GM18505 (cell line): ENCODE data around the gene CD151.

ENCODE experiments used
- ATAC-seq: cut with Tn5 transposase; IDR thresholded peaks from one replicate; pipeline ENCODE4 v1.9.1; 2021; ENCODE audit not compliant: unreplicated experiment
- POLR2A ChIP-seq: IDR thresholded peaks from 4 replicates; pipeline ENCODE4 v1.6.1; 2011; ENCODE audit warnings: borderline replicate concordance; ENCODE audit not compliant: insufficient read depth, insufficient read length; ENCODE audit errors: extremely low read depth

CD151 gene

DNA sequence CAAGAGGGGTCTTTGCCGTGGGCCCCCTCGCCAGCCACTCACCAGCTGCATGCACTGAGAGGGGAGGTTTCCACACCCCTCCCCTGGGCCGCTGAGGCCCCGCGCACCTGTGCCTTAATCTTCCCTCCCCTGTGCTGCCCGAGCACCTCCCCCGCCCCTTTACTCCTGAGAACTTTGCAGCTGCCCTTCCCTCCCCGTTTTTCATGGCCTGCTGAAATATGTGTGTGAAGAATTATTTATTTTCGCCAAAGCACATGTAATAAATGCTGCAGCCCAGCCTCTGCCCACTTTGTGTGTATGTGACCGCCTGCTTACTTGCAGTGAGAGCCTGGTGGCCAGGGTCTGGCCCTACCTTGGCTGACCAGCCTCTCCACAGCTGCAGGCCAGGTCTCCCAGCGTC is 7.8 kb upstream of the CD151 start:
- TF ChIP-seq POLR2A, result no peak
- no peak for ATAC-seq

DNA sequence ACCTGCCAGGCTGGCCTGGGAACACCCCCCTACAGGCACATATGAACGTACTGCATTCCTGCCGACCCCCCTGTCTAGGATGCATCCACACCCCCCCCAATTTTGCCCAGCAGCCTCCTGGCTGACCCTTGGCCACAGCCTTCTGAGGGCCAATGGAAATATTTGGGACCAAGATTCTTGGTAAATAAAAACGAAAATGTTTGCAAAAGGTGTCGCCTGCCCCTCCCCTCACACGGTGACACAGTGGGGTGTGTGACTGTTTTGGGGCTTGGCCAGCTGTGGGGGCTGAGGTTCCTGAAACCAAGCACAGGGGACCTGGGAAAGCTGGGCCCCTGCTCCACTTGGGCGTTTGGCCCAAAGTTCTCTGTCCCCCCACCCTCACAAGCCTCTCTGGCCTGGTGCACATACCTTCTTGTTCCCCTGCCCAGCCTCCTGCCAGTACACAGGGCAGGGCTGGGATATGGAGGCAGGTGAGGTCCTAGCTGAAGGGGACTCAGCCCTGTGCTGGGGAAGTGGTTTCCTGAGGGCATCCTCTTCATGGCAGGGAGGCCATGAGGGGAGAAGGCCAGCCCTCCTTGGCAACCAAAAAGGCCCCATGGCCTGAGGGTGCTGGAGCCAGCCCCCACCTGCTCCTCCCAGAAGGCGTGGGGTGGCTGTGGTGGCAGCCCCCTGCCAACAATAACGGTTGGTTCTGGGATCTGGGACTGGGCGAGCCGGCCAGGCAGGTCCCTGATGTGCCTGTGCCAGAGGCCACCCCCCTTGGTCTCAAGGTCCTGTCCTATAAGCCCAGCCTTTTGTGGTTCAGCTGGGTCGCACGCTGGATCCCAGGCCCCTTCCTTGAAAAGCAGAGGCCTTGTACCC is 7.2 kb upstream of the CD151 start:
- TF ChIP-seq POLR2A, result no peak
- ATAC-seq, result no peak

DNA sequence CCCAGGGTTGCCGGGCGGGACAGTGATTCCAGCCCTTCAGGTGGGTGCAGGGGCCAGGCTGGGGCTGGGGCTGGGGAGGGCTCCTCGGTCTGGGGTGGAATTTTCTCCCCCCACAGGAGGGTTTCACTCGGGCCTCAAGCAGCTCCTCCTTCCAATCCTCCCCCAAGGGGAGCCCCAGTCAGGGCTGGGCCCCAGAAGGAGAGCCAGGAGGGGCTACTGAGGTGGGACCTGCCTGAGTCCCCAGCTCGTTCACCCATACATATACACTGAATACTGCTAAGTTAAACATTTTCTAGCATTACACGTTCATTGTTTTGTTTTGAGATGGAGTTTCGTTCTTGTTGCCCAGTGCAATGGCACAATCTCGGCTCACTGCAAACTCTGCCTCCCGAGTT is 6.5 kb upstream of the CD151 start:
- ATAC-seq, result no peak
- TF ChIP-seq POLR2A, result no peak

DNA sequence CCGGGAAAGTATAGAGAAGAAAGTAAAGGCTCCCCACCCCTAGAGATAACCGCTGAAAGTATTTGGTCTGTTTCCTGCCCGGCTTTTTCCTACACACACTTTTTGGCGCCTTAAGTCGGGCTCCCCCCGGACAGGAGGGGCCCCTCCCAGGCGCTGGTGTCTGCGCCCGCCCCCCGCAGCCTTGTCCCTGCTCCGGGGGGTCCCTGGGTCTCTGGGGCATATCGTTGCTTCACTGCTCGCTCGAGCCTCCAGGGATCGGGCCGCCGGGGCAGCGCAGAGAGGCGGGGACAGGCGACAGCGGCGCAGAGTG is 6.0 kb upstream of the CD151 start:
- TF ChIP-seq POLR2A, result no peak
- ATAC-seq, result no peak

DNA sequence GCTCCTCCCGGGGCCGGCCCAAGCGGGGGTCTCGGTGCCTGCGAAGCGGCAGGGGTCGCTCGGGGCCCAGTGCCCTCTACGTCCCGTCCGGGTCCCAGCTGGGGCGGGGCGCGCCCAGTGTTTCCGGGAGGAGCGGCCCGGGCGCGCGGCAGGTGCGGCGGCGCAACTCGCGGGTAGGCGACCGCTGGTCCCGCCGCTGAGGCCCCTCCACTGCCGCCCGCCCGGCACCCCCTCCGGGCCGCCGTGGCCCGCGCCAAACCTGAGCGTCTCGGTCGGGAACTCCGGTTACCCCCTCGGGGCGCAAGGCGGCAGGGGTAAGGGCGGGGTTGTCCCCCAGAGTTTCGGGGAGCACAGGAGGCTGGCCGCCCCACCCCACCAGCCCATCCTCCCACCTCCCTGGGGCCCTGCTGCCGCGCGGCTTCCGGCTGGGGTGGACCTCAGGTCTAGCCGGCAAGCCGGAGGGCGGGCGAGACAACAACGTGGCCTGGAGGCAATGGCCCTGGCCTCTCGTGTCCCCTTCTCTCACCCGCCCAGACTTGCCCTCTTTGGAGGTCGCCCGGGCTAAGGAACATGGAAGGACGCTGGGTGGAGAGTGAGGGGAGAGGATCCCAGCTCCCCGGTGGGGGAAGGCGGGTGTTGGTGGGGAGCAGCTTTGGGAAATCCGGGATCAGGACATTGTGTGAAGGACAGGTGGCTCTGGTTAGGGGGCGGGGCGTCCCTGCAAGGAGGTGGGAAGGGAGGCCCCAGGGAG is 5.4 kb upstream of the CD151 start:
- no peak for ATAC-seq
- TF ChIP-seq POLR2A, result no peak

DNA sequence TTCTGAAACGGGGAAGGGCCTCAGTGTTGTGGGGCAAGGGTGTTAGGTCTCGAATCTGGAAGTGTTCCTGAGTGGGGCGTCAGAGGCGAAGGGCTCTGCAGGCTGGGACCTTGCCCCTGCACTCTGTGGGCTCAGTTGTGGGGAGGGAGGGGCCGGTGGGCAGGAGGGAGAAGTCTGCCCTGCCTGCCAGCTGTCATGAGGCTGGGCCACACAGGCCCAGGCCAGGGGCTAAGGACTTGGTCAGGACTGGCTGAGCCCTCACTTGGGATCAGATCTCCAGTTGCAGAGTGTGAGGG is 4.9 kb upstream of the CD151 start, which contains the start of gene CRACR2B:
TSS of gene CRACR2B (plus strand) at position 23 of the 296 bp plus-strand sequence. CDS start 689 bp downstream, outside the sequence.
- ATAC-seq, result no peak
- TF ChIP-seq POLR2A, result no peak

DNA sequence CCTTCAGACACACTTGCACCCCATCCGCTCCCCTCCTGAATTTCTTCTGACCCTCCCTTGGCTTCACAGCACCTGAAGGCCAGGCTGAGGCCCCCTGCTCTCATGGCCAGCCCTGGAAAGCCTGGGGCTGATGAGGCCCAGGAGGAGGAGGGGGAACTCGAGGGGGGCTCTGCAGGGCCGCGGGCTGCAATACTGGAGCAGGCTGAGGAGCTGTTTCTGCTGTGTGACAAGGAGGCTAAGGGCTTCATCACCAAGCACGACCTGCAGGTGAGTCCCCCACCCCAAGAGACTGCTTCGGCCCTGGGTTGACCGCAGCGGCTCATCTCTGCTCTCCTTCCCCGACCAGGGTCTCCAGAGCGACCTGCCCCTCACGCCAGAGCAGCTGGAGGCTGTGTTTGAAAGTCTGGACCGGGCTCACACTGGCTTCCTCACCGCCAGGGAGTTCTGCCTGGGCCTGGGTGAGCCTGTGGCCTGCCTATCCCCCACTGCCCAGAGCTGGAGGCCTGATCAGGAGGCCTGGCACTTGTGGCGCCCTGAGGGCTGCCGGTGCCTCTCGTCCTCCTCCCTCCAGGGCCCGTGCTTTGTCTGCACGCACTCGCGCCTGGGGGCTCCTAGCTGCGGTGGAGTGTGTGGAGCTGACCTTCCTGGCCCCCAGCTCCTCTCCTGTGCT is 4.1 kb upstream of the CD151 start:
- ATAC-seq, result no peak
- TF ChIP-seq POLR2A, result no peak

DNA sequence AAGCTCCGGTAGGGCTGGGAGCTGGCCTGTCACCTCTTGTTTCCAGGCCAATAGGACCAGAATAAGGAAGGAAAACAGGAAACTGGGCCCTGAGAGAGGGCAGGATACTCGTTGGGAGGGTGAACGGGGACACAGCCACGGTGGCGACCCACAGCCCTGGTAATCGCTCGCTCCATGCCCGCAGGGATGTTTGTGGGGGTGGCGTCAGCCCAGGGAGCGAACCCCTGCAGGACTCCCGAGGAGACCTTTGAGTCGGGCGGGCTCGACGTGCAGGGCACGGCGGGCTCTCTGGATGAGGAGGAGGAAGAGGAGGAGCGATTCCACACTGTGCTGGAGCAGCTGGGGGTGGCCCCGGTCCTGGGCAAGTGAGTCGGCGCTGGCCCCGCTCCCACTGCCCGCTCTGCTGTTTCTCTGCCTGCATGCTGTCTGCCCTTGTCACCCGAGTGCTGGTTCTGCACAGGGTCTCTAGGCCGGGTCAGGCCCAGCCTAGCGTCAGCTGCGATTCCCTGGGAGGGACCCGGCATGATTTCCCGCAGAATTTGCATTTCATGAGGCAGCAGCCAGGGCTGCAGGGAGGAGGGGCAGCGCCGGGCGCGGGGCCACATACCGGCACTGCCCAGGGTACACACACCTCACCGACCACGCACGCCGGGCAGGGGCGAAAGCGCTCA is 3.4 kb upstream of the CD151 start:
- ATAC-seq, result no peak

DNA sequence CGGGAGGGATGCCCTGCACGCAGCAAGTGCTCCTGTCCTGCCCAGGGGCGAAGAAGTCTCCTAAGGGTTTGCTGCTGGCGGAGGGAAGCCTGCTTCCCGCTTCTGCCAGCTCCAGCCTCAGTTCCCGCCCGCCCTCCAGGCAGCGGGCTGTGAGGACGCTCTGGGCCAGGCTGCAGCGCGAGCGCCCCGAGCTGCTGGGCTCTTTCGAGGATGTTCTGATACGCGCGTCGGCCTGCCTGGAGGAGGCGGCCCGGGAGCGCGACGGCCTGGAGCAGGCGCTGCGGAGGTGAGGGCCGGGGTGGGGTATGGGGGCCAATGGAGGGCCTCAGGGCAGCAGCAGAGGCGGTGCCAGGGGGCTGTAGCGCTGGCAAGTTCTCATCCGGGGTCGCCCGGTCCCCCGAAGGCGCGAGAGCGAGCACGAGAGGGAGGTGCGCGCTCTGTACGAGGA is 2.9 kb upstream of the CD151 start:
- ATAC-seq, result no peak
- TF ChIP-seq POLR2A, result no peak

More for the DNA sequence above, 3.4 kb upstream of the CD151 start:
- TF ChIP-seq POLR2A, result no peak

DNA sequence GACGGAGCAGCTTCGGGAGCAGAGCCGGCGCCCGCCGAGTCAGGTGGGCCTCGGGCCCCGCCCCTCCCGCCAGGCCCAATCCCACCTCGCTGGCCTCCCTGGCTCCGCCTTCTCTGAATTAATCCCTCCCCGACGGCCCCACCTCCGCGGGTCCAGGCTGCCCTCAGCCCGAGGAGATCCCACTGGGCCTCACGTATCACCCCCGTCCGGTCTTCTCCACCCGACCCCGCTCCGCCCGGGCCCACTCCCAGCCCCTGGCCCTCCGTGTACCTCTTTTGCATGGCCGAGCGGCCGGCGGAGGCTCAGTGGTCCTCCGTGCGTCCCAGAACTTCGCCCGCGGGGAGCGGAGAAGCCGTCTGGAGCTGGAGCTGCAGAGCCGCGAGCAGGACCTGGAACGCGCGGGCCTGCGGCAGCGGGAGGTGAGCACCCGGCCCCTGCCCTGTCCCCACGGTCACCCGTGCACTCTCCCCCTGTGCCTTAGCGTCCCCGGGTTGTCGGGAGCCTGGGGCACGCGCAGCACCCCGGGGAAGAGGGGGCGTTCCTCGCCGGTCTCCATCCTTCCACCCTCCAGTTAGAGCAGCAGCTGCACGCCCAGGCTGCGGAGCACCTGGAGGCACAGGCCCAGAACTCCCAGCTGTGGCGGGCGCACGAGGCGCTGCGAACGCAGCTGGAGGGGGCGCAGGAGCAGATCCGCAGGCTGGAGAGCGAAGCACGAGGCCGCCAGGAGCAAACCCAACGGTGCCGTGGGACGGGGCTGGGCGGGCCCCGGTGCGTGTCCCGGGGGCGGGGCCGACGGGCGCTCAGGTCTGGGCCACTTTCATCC is 2.2 kb upstream of the CD151 start:
- ATAC-seq, result no peak
- TF ChIP-seq POLR2A, result no peak

DNA sequence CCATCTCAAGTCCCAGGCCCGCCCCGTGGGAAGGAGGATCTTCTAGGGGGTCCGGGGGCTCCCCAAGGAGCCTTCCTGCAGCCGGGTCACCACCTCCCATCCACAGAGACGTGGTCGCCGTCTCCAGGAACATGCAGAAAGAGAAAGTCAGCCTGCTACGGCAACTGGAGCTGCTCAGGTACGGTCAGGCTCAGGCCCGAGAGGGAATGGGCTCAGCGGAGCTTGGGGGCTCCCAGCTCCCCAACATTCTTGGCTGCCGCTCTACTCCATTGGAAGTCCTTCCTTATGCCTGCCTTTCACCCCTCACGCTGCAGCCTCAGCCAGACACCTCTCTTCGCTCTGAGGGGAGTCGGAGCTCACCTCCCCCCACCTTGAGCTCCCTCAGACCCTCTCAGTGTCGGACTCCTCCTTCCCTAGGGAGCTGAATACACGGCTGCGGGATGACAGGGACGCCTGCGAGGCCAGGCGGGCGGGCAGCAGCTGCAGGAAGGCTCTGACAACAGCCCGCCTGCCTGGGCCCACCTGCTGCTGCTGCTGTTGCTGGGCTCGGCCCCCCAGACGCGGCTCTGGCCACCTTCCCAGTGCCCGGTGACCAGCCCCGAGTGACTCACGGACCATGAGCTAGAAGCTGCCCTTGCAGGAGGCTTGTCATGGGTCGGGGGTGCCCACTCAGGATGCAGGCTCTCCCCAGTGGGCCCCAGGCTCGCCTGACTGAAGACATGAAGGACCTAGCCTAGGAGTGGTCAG is 1.5 kb upstream of the CD151 start:
- no peak for ATAC-seq
- TF ChIP-seq POLR2A, result no peak
